ENCODE measurements around the gene LIMK1.

The LIMK1 gene

GRCh38 chr7:74101061-74101681, 17.6 kb downstream of the LIMK1 start:
- Histone ChIP-seq H3K4me3 (ENCODE audit: low read length) (peak overlapping the region; percentile 57), H3K27ac (ENCODE audit: low read length) (peak overlapping the region; percentile 91), H4K20me1 (ENCODE audit: insufficient read depth, low read length) (no peaks in the 10 kb centered on the region), H3K4me2 (ENCODE audit: low read length) (peak overlapping the region; percentile 74), H2AFZ (ENCODE audit: low read depth, low read length) (no peak overlapping the region), H3K4me1 (ENCODE audit: low read length) (peaks cover 33% of the 10 kb centered on the region), H3K79me2 (ENCODE audit: low read length) (no peaks in the 10 kb centered on the region), H3K9me3 (ENCODE audit: insufficient read depth, low read length) (peaks cover 4% of the 10 kb centered on the region; the same call in 1 of the 2 replicates), H3K9ac (ENCODE audit: low read length) (peak overlapping the region; percentile 51), H3K27me3 (ENCODE audit: low read depth, low read length) (no peaks in the 10 kb centered on the region), H3K36me3 (replicated peaks; ENCODE audit: low read depth, low read length) (peaks cover 56% of the 10 kb centered on the region)
- TF ChIP-seq EZH2phosphoT487 (IDR thresholded peaks at IDR 0.05; ENCODE audit: low read depth), result no peak
- TF ChIP-seq CTCF (IDR thresholded peaks at IDR 0.05; ENCODE audit: low read depth, low read length), result no peak

GRCh38 chr7:74103219-74103772, 19.7 kb downstream of the LIMK1 start:
- Histone ChIP-seq H3K9ac (ENCODE audit: low read length) (no peak overlapping the region), H3K4me3 (ENCODE audit: low read length) (no peak overlapping the region), H4K20me1 (ENCODE audit: insufficient read depth, low read length) (no peaks in the 10 kb centered on the region), H3K27ac (ENCODE audit: low read length) (no peak overlapping the region), H3K36me3 (replicated peaks; ENCODE audit: low read depth, low read length) (peaks cover 46% of the 10 kb centered on the region), H3K27me3 (ENCODE audit: low read depth, low read length) (no peaks in the 10 kb centered on the region), H2AFZ (ENCODE audit: low read depth, low read length) (no peak overlapping the region), H3K4me2 (ENCODE audit: low read length) (no peak overlapping the region), H3K4me1 (ENCODE audit: low read length) (peaks cover 33% of the 10 kb centered on the region), H3K79me2 (ENCODE audit: low read length) (no peaks in the 10 kb centered on the region), H3K9me3 (ENCODE audit: insufficient read depth, low read length) (no peaks in the 10 kb centered on the region)
- TF ChIP-seq EZH2phosphoT487 (IDR thresholded peaks at IDR 0.05; ENCODE audit: low read depth), result no peak
- TF ChIP-seq CTCF (IDR thresholded peaks at IDR 0.05; ENCODE audit: low read depth, low read length), result no peak

- H3K9ac ChIP-seq (ENCODE audit: low read length), result no peak overlapping the region
- H3K79me2 ChIP-seq (ENCODE audit: low read length), result no peaks in the 10 kb centered on the region
- H4K20me1 ChIP-seq (ENCODE audit: insufficient read depth, low read length), result no peaks in the 10 kb centered on the region
- no peak overlapping the region for H3K27ac ChIP-seq (ENCODE audit: low read length)
- H3K4me3 ChIP-seq (ENCODE audit: low read length), result no peak overlapping the region
- H3K4me2 ChIP-seq (ENCODE audit: low read length), result no peak overlapping the region
- peaks cover 36% of the 10 kb centered on the region for H3K36me3 ChIP-seq (replicated peaks; ENCODE audit: low read depth, low read length)
- TF ChIP-seq CTCF (IDR thresholded peaks at IDR 0.05; ENCODE audit: low read depth, low read length) (no peak), EZH2phosphoT487 (IDR thresholded peaks at IDR 0.05; ENCODE audit: low read depth) (no peak)
- no peaks in the 10 kb centered on the region for H3K27me3 ChIP-seq (ENCODE audit: low read depth, low read length)
- peaks cover 32% of the 10 kb centered on the region for H3K4me1 ChIP-seq (ENCODE audit: low read length)
- no peaks in the 10 kb centered on the region for H3K9me3 ChIP-seq (ENCODE audit: insufficient read depth, low read length)
- no peak overlapping the region for H2AFZ ChIP-seq (ENCODE audit: low read depth, low read length)
Measured at GRCh38 chr7:74104702-74105101, 21.1 kb downstream of the LIMK1 start.

GRCh38 chr7:74105992-74106391, 22.4 kb downstream of the LIMK1 start:
- Histone ChIP-seq H3K27ac (ENCODE audit: low read length) (no peak overlapping the region), H3K36me3 (replicated peaks; ENCODE audit: low read depth, low read length) (peaks cover 35% of the 10 kb centered on the region), H3K27me3 (ENCODE audit: low read depth, low read length) (no peaks in the 10 kb centered on the region), H3K4me2 (ENCODE audit: low read length) (no peak overlapping the region), H3K4me3 (ENCODE audit: low read length) (no peak overlapping the region), H3K4me1 (ENCODE audit: low read length) (peaks cover 19% of the 10 kb centered on the region), H3K9me3 (ENCODE audit: insufficient read depth, low read length) (no peaks in the 10 kb centered on the region), H3K9ac (ENCODE audit: low read length) (no peak overlapping the region), H2AFZ (ENCODE audit: low read depth, low read length) (no peak overlapping the region), H3K79me2 (ENCODE audit: low read length) (no peaks in the 10 kb centered on the region), H4K20me1 (ENCODE audit: insufficient read depth, low read length) (no peaks in the 10 kb centered on the region)
- no peak for TF ChIP-seq EZH2phosphoT487 (IDR thresholded peaks at IDR 0.05; ENCODE audit: low read depth)
